Measurements from ENCODE around the gene TOMM40L.

TOMM40L gene

DNA sequence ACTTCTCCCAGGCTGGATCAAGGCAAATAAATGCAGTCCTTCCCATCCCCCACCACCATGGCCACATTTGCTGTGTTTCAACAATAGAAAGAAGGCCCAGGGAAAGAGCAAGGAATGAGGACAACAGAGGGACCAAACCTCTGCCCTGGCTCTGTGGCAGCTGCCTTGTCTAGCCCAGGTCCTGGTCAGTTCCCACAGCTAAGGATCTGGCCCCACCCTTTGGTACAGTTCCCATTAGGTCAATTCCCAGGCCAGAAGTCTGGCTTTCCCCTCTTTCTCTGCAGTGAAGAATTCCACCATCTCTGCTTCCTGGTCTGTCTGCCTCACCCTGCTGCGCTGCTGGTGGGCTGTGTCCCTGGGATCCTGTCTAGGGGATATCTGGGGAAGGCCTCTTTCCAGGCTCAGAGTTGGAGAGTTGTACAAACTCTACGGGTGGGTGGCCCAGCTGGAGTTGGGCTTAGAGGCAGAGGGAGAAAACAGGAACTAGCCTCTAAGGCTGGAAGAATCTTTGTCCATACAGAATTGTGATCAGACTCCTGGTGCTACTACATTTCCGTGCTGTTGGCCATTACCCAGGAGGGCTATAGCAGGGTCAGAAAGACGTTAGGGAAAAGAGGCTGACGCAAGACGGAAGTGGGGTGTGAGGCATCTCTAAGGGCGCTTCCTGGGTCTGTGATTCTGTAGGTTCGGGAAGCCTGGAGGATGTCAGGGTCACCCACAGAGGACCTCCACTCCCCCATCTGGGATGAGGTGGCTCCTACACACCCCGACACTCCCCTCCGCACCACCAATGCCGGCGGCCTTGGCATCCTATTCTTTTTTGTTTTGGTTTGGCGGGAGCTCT lies 24.6 kb upstream of the TOMM40L start:
- Mint-ChIP-seq H3K4me1 (peaks cover 26 to 31% of the 10 kb centered on the region in 2 donors), H3K36me3 (peaks cover 13 to 21% of the 10 kb centered on the region in 2 donors), H3K4me3 (peak overlapping the region; percentile 92 to 94), H3K9me3 (no peaks in the 10 kb centered on the region), H3K27me3 (no peaks in the 10 kb centered on the region), H3K27ac (peak overlapping the region; percentile 97)
- ATAC-seq (replicated peaks): no peak
- no peak for DNase-seq

GRCh38 chr1:161201836-161202712 lies 23.8 kb upstream of the TOMM40L start, which contains the start of gene NDUFS2:
NDUFS2 (plus strand) TSS chr1:161202367; CDS start chr1:161202386, 19 bp downstream.
- Mint-ChIP-seq H3K36me3 (peaks cover 17 to 26% of the 10 kb centered on the region in 2 donors), H3K4me3 (peak within 1 kb of the TSS; percentile 92 to 94), H3K4me1 (peaks cover 26 to 35% of the 10 kb centered on the region in 2 donors), H3K27ac (peak within 1 kb of the TSS; percentile 97), H3K9me3 (no peaks in the 10 kb centered on the region), H3K27me3 (no peaks in the 10 kb centered on the region)
- peak; percentile 99 to 100 for ATAC-seq (replicated peaks)
- DNase-seq: peak; percentile 94

GRCh38 chr1:161206411-161207140 lies 19.3 kb upstream of the TOMM40L start:
- Mint-ChIP-seq H3K27ac (no peak overlapping the region), H3K4me3 (no peak overlapping the region), H3K36me3 (peaks cover 43 to 54% of the 10 kb centered on the region in 2 donors), H3K9me3 (no peaks in the 10 kb centered on the region), H3K4me1 (peaks cover 24 to 30% of the 10 kb centered on the region in 2 donors), H3K27me3 (no peaks in the 10 kb centered on the region)
- ATAC-seq (replicated peaks) (no peak), DNase-seq (no peak)

DNA sequence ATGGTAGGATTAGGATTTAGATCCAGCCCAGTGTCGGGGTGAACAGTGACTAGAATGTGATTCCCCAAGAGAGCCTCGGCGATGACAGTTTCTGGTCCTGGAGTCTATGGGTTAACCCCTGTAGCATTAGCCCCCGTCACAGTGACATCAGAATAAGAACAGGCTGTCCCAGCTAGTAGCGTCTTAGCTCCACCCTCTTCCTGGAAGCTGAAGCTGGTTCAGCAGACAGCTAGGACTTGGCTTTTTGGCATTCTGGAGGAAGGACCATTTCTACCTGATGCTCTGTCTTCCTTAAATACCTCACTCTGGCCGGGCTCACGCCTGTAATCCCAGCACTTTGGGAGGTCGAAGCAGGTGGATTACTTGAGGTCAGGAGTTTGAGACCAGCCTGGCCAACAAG lies 18.7 kb upstream of the TOMM40L start:
- peaks cover 22 to 26% of the 10 kb centered on the region in 2 donors for H3K4me1 Mint-ChIP-seq
- no peak for DNase-seq
- H3K27me3 Mint-ChIP-seq: no peaks in the 10 kb centered on the region
- ATAC-seq (replicated peaks): no peak
- H3K36me3 Mint-ChIP-seq: peaks cover 48 to 60% of the 10 kb centered on the region in 2 donors
- H3K4me3 Mint-ChIP-seq: no peak overlapping the region
- no peak overlapping the region for H3K27ac Mint-ChIP-seq
- H3K9me3 Mint-ChIP-seq: no peaks in the 10 kb centered on the region

- no peak overlapping the region for H3K4me3 Mint-ChIP-seq
- peak; percentile 91 to 97 for ATAC-seq (replicated peaks)
- H3K36me3 Mint-ChIP-seq: peaks cover 63 to 74% of the 10 kb centered on the region in 2 donors
Observed at GRCh38 chr1:161209790-161210409, 16.0 kb upstream of the TOMM40L start.

GRCh38 chr1:161214369-161214768 lies 11.5 kb upstream of the TOMM40L start:
- H3K36me3 Mint-ChIP-seq: peaks cover 56 to 58% of the 10 kb centered on the region in 2 donors
- no peak overlapping the region for H3K27ac Mint-ChIP-seq
- H3K4me1 Mint-ChIP-seq: peaks cover 33 to 47% of the 10 kb centered on the region in 2 donors
- no peaks in the 10 kb centered on the region for H3K9me3 Mint-ChIP-seq
- DNase-seq: no peak
- no peak overlapping the region for H3K4me3 Mint-ChIP-seq
- no peak for ATAC-seq (replicated peaks)
- H3K27me3 Mint-ChIP-seq: peaks cover 8 to 16% of the 10 kb centered on the region in 2 donors

More at GRCh38 chr1:161209790-161210409, 16.0 kb upstream of the TOMM40L start:
- Mint-ChIP-seq H3K4me1 (peaks cover 16 to 25% of the 10 kb centered on the region in 2 donors), H3K27ac (no peak overlapping the region), H3K9me3 (no peaks in the 10 kb centered on the region), H3K27me3 (peaks cover under 1 to 1% of the 10 kb centered on the region in 2 donors)
- peak; percentile 65 for DNase-seq

DNA sequence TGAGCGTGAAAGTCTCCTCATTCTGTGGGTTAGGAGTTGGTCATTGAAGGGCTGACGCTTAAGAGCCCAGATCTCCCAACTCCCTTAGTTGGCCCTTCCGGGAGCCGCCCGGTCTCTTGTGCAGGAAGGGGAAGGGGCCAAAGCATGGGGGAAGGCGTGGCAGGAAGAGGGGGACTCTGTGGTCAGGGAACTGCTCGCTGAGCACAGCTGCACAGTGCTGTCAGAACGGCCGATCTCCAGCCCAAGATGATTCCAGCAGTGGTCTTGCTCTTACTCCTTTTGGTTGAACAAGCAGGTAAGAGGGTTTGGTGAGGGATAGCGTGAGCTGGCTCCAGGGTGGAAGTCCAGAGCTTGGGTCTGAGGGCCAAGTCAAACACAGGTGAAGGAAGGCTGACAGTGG lies 10.8 kb upstream of the TOMM40L start, which contains the start of gene FCER1G:
TSS of gene FCER1G (plus strand) at position 220 of the 400 bp plus-strand sequence. CDS start at position 247, 27 bp downstream.
- peak within 1 kb of the TSS; percentile 56 for H3K27ac Mint-ChIP-seq
- H3K9me3 Mint-ChIP-seq: no peaks in the 10 kb centered on the region

GRCh38 chr1:161216945-161217712 lies 8.7 kb upstream of the TOMM40L start:
- DNase-seq (peak; percentile 54), ATAC-seq (replicated peaks) (peak; percentile 89 to 93)
- H3K27ac Mint-ChIP-seq: peak overlapping the region; percentile 26
- peaks cover 26 to 40% of the 10 kb centered on the region in 2 donors for H3K4me1 Mint-ChIP-seq
- H3K27me3 Mint-ChIP-seq: peaks cover 25 to 37% of the 10 kb centered on the region in 2 donors
- no peak overlapping the region for H3K4me3 Mint-ChIP-seq
- peaks cover 29 to 31% of the 10 kb centered on the region in 2 donors for H3K36me3 Mint-ChIP-seq
- H3K9me3 Mint-ChIP-seq: no peaks in the 10 kb centered on the region

More for the DNA sequence above, 10.8 kb upstream of the TOMM40L start, which contains the start of gene FCER1G:
- Mint-ChIP-seq H3K36me3 (peaks cover 48 to 51% of the 10 kb centered on the region in 2 donors), H3K4me3 (no peak within 1 kb of the TSS), H3K27me3 (peaks cover 15 to 24% of the 10 kb centered on the region in 2 donors), H3K4me1 (peaks cover 27 to 40% of the 10 kb centered on the region in 2 donors)
- ATAC-seq (replicated peaks): no peak
- no peak for DNase-seq

GRCh38 chr1:161217831-161218230 lies 8.0 kb upstream of the TOMM40L start:
- no peak overlapping the region for H3K4me3 Mint-ChIP-seq
- H3K36me3 Mint-ChIP-seq: peaks cover 24 to 26% of the 10 kb centered on the region in 2 donors
- no peaks in the 10 kb centered on the region for H3K9me3 Mint-ChIP-seq
- peaks cover 32 to 44% of the 10 kb centered on the region in 2 donors for H3K27me3 Mint-ChIP-seq
- DNase-seq: no peak
- no peak for ATAC-seq (replicated peaks)
- no peak overlapping the region for H3K27ac Mint-ChIP-seq
- peaks cover 26 to 40% of the 10 kb centered on the region in 2 donors for H3K4me1 Mint-ChIP-seq

- Mint-ChIP-seq H3K4me3 (no peak overlapping the region), H3K27me3 (peaks cover 38 to 51% of the 10 kb centered on the region in 2 donors), H3K4me1 (peaks cover 26 to 40% of the 10 kb centered on the region in 2 donors), H3K27ac (peak overlapping the region; percentile 52), H3K9me3 (no peaks in the 10 kb centered on the region), H3K36me3 (peaks cover 18 to 19% of the 10 kb centered on the region in 2 donors)
- DNase-seq: no peak
- no peak for ATAC-seq (replicated peaks)
Observed at GRCh38 chr1:161218301-161219077, 7.4 kb upstream of the TOMM40L start.

GRCh38 chr1:161219078-161219892 lies 6.6 kb upstream of the TOMM40L start:
- Mint-ChIP-seq H3K27ac (no peak overlapping the region), H3K9me3 (no peaks in the 10 kb centered on the region), H3K4me3 (no peak overlapping the region), H3K27me3 (peaks cover 45 to 57% of the 10 kb centered on the region in 2 donors), H3K4me1 (peaks cover 26 to 38% of the 10 kb centered on the region in 2 donors), H3K36me3 (peaks cover 10 to 11% of the 10 kb centered on the region in 2 donors)
- no peak for ATAC-seq (replicated peaks)
- no peak for DNase-seq
